ENCODE measurements around the gene PDE4B. TPM values are rescaled to one million over a fixed set of nuclear protein-coding genes. Genes with fewer than 3 reads are reported as not detected.

Gene PDE4B
- polyA plus RNA-seq, 1 donor from 2014 or later: 135 TPM

DNA sequence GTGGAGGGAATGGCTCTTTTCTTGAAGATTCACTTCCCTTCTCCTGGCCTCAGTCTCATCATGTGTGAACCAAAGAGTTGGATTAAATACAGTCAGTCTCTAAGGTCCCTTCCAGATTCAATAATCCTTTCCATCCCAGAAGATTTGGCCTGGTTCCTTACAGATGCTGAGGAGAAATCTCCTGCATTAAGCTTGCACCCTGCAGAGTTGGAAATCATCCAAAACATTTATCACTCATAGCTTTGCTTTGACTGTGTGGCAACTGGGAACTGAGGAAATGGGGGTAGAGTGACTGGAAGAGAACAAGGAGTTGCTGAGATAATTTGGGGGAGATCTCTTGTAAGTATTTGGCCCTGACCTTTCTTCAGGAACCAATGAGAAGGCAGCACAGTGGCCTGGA is 520.7 kb downstream of the PDE4B start:
- Histone ChIP-seq H2AFZ (ENCODE audit: low read depth, low read length) (no peak overlapping the region), H3F3A (ENCODE audit: insufficient read depth, low read length, poor library complexity, severe bottlenecking) (no peaks in the 10 kb centered on the region), H3K9ac (ENCODE audit: low read length) (no peak overlapping the region), H4K20me1 (ENCODE audit: insufficient read depth) (no peaks in the 10 kb centered on the region), H3K27me3 (ENCODE audit: insufficient read depth, low read depth, low read length) (no peaks in the 10 kb centered on the region), H3K27ac (ENCODE audit: low read length) (no peak overlapping the region), H3K36me3 (ENCODE audit: insufficient read depth, low read length) (no peaks in the 10 kb centered on the region), H3K79me2 (replicated peaks; ENCODE audit: insufficient read depth, low read length) (no peaks in the 10 kb centered on the region), H3K4me2 (ENCODE audit: low read length) (no peak overlapping the region), H3K9me2 (ENCODE audit: insufficient read depth, low read length) (no peaks in the 10 kb centered on the region), H3K9me3 (ENCODE audit: low read length) (no peaks in the 10 kb centered on the region), H3K4me3 (ENCODE audit: low read length) (no peak overlapping the region)
- TF ChIP-seq RAD21 (conservative IDR thresholded peaks at IDR 0.05): no peak

DNA sequence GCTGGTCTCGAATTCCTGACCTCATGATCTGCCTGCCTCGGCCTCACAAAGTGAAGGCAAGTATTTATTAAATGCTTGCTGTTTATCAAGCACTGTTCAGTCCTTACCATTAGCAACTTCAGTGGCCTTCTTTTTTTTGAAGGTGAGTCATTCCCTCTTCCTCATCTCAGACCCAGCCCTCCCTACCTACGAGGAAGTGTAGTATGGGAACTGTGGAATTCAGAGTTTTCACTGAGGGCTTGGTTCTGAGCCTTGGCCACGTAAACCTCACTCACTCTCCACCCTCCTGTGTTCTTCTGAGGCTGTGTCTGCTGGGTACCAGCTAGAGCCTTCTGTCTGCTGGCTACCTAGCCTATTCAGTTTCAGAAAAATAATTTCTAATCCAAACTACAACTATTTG is 523.0 kb downstream of the PDE4B start:
- H3K4me2 ChIP-seq (ENCODE audit: low read length): no peak overlapping the region
- H3K9me3 ChIP-seq (ENCODE audit: low read length): no peaks in the 10 kb centered on the region
- no peak overlapping the region for H3K9ac ChIP-seq (ENCODE audit: low read length)
- no peak overlapping the region for H2AFZ ChIP-seq (ENCODE audit: low read depth, low read length)
- H3K36me3 ChIP-seq (ENCODE audit: insufficient read depth, low read length): no peaks in the 10 kb centered on the region
- H3K9me2 ChIP-seq (ENCODE audit: insufficient read depth, low read length): no peaks in the 10 kb centered on the region
- H3K27ac ChIP-seq (ENCODE audit: low read length): no peak overlapping the region
- H3K27me3 ChIP-seq (ENCODE audit: insufficient read depth, low read depth, low read length): no peaks in the 10 kb centered on the region
- no peaks in the 10 kb centered on the region for H3F3A ChIP-seq (ENCODE audit: insufficient read depth, low read length, poor library complexity, severe bottlenecking)
- TF ChIP-seq TAF1 (IDR thresholded peaks at IDR 0.05; ENCODE audit: low read depth): no peak
- TF ChIP-seq, protein P1, sequence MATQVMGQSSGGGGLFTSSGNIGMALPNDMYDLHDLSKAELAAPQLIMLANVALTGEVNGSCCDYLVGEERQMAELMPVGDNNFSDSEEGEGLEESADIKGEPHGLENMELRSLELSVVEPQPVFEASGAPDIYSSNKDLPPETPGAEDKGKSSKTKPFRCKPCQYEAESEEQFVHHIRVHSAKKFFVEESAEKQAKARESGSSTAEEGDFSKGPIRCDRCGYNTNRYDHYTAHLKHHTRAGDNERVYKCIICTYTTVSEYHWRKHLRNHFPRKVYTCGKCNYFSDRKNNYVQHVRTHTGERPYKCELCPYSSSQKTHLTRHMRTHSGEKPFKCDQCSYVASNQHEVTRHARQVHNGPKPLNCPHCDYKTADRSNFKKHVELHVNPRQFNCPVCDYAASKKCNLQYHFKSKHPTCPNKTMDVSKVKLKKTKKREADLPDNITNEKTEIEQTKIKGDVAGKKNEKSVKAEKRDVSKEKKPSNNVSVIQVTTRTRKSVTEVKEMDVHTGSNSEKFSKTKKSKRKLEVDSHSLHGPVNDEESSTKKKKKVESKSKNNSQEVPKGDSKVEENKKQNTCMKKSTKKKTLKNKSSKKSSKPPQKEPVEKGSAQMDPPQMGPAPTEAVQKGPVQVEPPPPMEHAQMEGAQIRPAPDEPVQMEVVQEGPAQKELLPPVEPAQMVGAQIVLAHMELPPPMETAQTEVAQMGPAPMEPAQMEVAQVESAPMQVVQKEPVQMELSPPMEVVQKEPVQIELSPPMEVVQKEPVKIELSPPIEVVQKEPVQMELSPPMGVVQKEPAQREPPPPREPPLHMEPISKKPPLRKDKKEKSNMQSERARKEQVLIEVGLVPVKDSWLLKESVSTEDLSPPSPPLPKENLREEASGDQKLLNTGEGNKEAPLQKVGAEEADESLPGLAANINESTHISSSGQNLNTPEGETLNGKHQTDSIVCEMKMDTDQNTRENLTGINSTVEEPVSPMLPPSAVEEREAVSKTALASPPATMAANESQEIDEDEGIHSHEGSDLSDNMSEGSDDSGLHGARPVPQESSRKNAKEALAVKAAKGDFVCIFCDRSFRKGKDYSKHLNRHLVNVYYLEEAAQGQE (IDR thresholded peaks at IDR 0.05; ENCODE audit: borderline replicate concordance): no peak
- TF ChIP-seq, protein P2, sequence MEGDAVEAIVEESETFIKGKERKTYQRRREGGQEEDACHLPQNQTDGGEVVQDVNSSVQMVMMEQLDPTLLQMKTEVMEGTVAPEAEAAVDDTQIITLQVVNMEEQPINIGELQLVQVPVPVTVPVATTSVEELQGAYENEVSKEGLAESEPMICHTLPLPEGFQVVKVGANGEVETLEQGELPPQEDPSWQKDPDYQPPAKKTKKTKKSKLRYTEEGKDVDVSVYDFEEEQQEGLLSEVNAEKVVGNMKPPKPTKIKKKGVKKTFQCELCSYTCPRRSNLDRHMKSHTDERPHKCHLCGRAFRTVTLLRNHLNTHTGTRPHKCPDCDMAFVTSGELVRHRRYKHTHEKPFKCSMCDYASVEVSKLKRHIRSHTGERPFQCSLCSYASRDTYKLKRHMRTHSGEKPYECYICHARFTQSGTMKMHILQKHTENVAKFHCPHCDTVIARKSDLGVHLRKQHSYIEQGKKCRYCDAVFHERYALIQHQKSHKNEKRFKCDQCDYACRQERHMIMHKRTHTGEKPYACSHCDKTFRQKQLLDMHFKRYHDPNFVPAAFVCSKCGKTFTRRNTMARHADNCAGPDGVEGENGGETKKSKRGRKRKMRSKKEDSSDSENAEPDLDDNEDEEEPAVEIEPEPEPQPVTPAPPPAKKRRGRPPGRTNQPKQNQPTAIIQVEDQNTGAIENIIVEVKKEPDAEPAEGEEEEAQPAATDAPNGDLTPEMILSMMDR (IDR thresholded peaks at IDR 0.05; ENCODE audit: poor library complexity, severe bottlenecking): no peak
- no peak for TF ChIP-seq EP300 (conservative IDR thresholded peaks at IDR 0.05; ENCODE audit: poor library complexity, severe bottlenecking)
- TF ChIP-seq RAD21 (conservative IDR thresholded peaks at IDR 0.05): no peak
- TF ChIP-seq MXI1 (conservative IDR thresholded peaks at IDR 0.05; ENCODE audit: poor library complexity, severe bottlenecking): no peak
- TF ChIP-seq SMC3 (conservative IDR thresholded peaks at IDR 0.05; ENCODE audit: poor library complexity): no peak
- no peak for TF ChIP-seq POLR2AphosphoS5 (IDR thresholded peaks at IDR 0.05)
- TF ChIP-seq EZH2 (IDR thresholded peaks at IDR 0.05; ENCODE audit: borderline replicate concordance, insufficient read depth, low read length, poor library complexity, severe bottlenecking): no peak
- no peaks in the 10 kb centered on the region for H3K79me2 ChIP-seq (replicated peaks; ENCODE audit: insufficient read depth, low read length)
- H3K4me3 ChIP-seq (ENCODE audit: low read length): no peak overlapping the region
- H4K20me1 ChIP-seq (ENCODE audit: insufficient read depth): no peaks in the 10 kb centered on the region

Data from neural cell (in vitro differentiated cells).